ENCODE data around the gene SFRP5.

GRCh38 chr10:97724341-97724941 is 47.4 kb downstream of the SFRP5 start:
- TF ChIP-seq CTCF (conservative IDR thresholded peaks at IDR 0.05) (no peak), ZFX (IDR thresholded peaks at IDR 0.05) (no peak)

Measured in C4-2B (cell line).